Loucy (cell line): ENCODE results near the gene SLC16A7.

Experiments used
- CTCF ChIP-seq: fragments of 200-600 bp; sonication (generic); conservative IDR thresholded peaks from 2 replicates; pipeline ENCODE4 v1.5.1; 2014; ENCODE audit warnings: mild to moderate bottlenecking, antibody characterized with exemption, low read length
- EZH2phosphoT487 ChIP-seq: fragments of 200-600 bp; IDR thresholded peaks from 2 replicates; pipeline ENCODE4 v1.6.1; 2018; ENCODE audit warnings: antibody characterized with exemption, mild to moderate bottlenecking, moderate library complexity, borderline replicate concordance

DNA sequence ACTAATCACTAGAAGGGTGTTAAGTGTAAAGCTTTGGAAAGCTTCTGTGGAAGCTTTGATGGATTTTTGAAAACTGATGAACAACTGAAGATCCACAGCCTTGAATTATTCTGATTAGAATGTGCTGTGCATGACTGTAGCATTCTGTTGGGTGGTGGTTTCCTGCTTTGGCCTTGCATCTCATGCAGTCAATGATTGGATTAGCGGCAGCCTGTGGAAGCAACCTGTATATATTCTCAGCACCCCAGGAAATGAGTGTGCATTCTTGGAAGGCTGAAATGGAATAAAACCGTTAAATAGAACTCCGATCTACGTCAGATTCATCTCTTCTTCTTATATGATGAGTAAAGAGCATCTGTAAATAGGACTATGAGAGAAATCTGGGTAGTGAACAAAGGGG lies 120.2 kb downstream of the SLC16A7 start:
- TF ChIP-seq CTCF (no peak), EZH2phosphoT487 (no peak)
